Endodermal cell (in vitro differentiated cells): ENCODE results near the gene MYH9. TPM values are rescaled to one million over a fixed set of nuclear protein-coding genes. Genes with fewer than 3 reads are reported as not detected.
"Not testable (repeated sequence)": the region's sequence is repeated elsewhere in the genome, so short reads cannot be mapped to it uniquely, and the experiment has no call there.

ENCODE experiments used
- DNase-seq: peaks from one replicate; pipeline ENCODE4 v3.0.0-alpha.2; 2017
- H3K27ac ChIP-seq: 2 replicates; pipeline ENCODE4 v1.5.1; 2013; ENCODE audit warnings: mild to moderate bottlenecking, low read depth, low read length, moderate library complexity
- H3K27me3 ChIP-seq: 2 replicates; pipeline ENCODE4 v1.6.1; 2013; ENCODE audit warnings: mild to moderate bottlenecking, low read length, moderate library complexity; ENCODE audit not compliant: insufficient read depth, control insufficient read depth, poor library complexity, severe bottlenecking
- H3K36me3 ChIP-seq: 2 replicates; pipeline ENCODE4 v1.7.0; 2013; ENCODE audit warnings: mild to moderate bottlenecking, low read length, moderate library complexity; ENCODE audit not compliant: control insufficient read depth, insufficient read depth
- H3K4me1 ChIP-seq: one replicate; pipeline ENCODE4 v1.7.0; 2013; ENCODE audit warnings: low read length; ENCODE audit not compliant: control insufficient read depth, insufficient read depth
- H3K4me3 ChIP-seq: 2 replicates; pipeline ENCODE4 v1.5.1; 2013; ENCODE audit warnings: mild to moderate bottlenecking, low read length, moderate library complexity
- H3K9ac ChIP-seq: 2 replicates; pipeline ENCODE4 v1.6.1; 2013; ENCODE audit warnings: mild to moderate bottlenecking, low read length, moderate library complexity; ENCODE audit not compliant: poor library complexity, severe bottlenecking; ENCODE audit errors: extremely low read depth
- H3K9me3 ChIP-seq: 2 replicates; pipeline ENCODE4 v1.6.1; 2013; ENCODE audit warnings: mild to moderate bottlenecking, low read length, moderate library complexity; ENCODE audit not compliant: control insufficient read depth
- H3K27ac Mint-ChIP-seq: 2 replicates; pipeline ENCODE4 v1.8.0; 2020; ENCODE audit warnings: mixed read lengths
- H3K27me3 Mint-ChIP-seq: 2 replicates; pipeline ENCODE4 v1.8.0; 2021; ENCODE audit warnings: mild to moderate bottlenecking, mixed read lengths; ENCODE audit not compliant: insufficient read depth
- H3K36me3 Mint-ChIP-seq: 2 replicates; pipeline ENCODE4 v1.8.0; 2020; ENCODE audit warnings: low read depth, mixed read lengths
- H3K4me1 Mint-ChIP-seq: 2 replicates; pipeline ENCODE4 v1.8.0; 2020; ENCODE audit warnings: mixed read lengths
- H3K4me3 Mint-ChIP-seq: 2 replicates; pipeline ENCODE4 v1.8.0; 2020; ENCODE audit warnings: mild to moderate bottlenecking, moderate library complexity, mixed read lengths
- H3K9me3 Mint-ChIP-seq: 2 replicates; pipeline ENCODE4 v1.8.0; 2020; ENCODE audit warnings: mild to moderate bottlenecking, mixed read lengths
- CTCF ChIP-seq: fragments of 200-600 bp; sonication (generic); conservative IDR thresholded peaks from 2 replicates; pipeline ENCODE4 v1.5.0; 2021; ENCODE audit warnings: antibody characterized with exemption, mild to moderate bottlenecking
- WGBS, 2 experiments: methylation state at CpG; one replicate each; pipeline versions ENCODE4 v1.1.5 to v1.1.7; 2013; ENCODE audit warnings: missing lambda C conversion rate in 2 of 2, mixed read lengths in 1 of 2; ENCODE audit not compliant: insufficient coverage in 1 of 2, insufficient read length in 1 of 2; 5-methylcytosine and 5-hydroxymethylcytosine counted together
- total RNA-seq, 2 donors: library from RNA; stranded (reverse); fragmentation: NEBNext Ultra II Directional in 1 of 2; extraction: Animal tissue kit (Norgen Biotek cat#: 25700) in 1 of 2; gene quantifications; 2 replicates in 1 of 2; 3 replicates in 1 of 2; pipeline ENCODE4 v1.2.1, GENCODE V29; 2021

MYH9 gene
- total RNA-seq, 2 donors from 2014 or later: 270 to 288 TPM

GRCh38 chr22:36274531-36274930 lies 113.2 kb downstream of the MYH9 start:
- H3K9ac ChIP-seq: no peak overlapping the region
- no peak for TF ChIP-seq CTCF
- H3K27me3 ChIP-seq: no peaks in the 10 kb centered on the region
- no peak overlapping the region for H3K4me3 ChIP-seq
- H3K9me3 ChIP-seq: no peaks in the 10 kb centered on the region
- H3K27ac Mint-ChIP-seq: no peak overlapping the region
- peaks cover 3% of the 10 kb centered on the region for H3K27me3 Mint-ChIP-seq
- no peaks in the 10 kb centered on the region for H3K9me3 Mint-ChIP-seq
- H3K4me1 ChIP-seq: peaks cover 3% of the 10 kb centered on the region
- DNase-seq: no peak
- H3K4me3 Mint-ChIP-seq: no peak overlapping the region
- peaks cover 4% of the 10 kb centered on the region for H3K4me1 Mint-ChIP-seq
- peaks cover 5% of the 10 kb centered on the region for H3K36me3 ChIP-seq
- peaks cover 6% of the 10 kb centered on the region for H3K36me3 Mint-ChIP-seq
- no peak overlapping the region for H3K27ac ChIP-seq
- 95 to 98% methylated on average over 3 to 5 of the region's 5 CpGs for WGBS, 2 experiments

GRCh38 chr22:36271951-36272350 lies 115.8 kb downstream of the MYH9 start:
- not testable (repeated sequence) for H3K9ac ChIP-seq, H3K27ac ChIP-seq, H3K4me1 Mint-ChIP-seq, H3K27me3 ChIP-seq, H3K27ac Mint-ChIP-seq, DNase-seq, H3K4me3 ChIP-seq, H3K36me3 ChIP-seq, H3K9me3 ChIP-seq, H3K36me3 Mint-ChIP-seq, H3K9me3 Mint-ChIP-seq, H3K4me3 Mint-ChIP-seq, H3K4me1 ChIP-seq, H3K27me3 Mint-ChIP-seq
- 92 to 98% methylated on average over 5 of the region's 5 CpGs for whole genome bisulfite sequencing, 2 experiments

- H3K9me3 ChIP-seq, H3K27ac Mint-ChIP-seq, H3K4me1 ChIP-seq, DNase-seq, H3K36me3 Mint-ChIP-seq, H3K27ac ChIP-seq, H3K27me3 ChIP-seq, H3K9me3 Mint-ChIP-seq, H3K9ac ChIP-seq, H3K4me3 Mint-ChIP-seq, H3K4me3 ChIP-seq, H3K27me3 Mint-ChIP-seq, H3K4me1 Mint-ChIP-seq, H3K36me3 ChIP-seq: not testable (repeated sequence)
- WGBS, 2 experiments: 90 to 96% methylated on average over 6 to 7 of the region's 7 CpGs
Observed at GRCh38 chr22:36271231-36271630, 116.5 kb downstream of the MYH9 start.

GRCh38 chr22:36267896-36268485 lies 119.8 kb downstream of the MYH9 start:
- Mint-ChIP-seq H3K4me1 (peaks cover 3% of the 10 kb centered on the region), H3K9me3 (no peaks in the 10 kb centered on the region), H3K36me3 (no peaks in the 10 kb centered on the region), H3K4me3 (no peak overlapping the region), H3K27me3 (peaks cover 10% of the 10 kb centered on the region), H3K27ac (no peak overlapping the region)
- Histone ChIP-seq H3K4me1 (no peaks in the 10 kb centered on the region), H3K4me3 (no peak overlapping the region), H3K9me3 (no peaks in the 10 kb centered on the region), H3K27me3 (no peaks in the 10 kb centered on the region), H3K9ac (no peak overlapping the region), H3K36me3 (no peaks in the 10 kb centered on the region), H3K27ac (no peak overlapping the region)
- DNase-seq: no peak
- no peak for TF ChIP-seq CTCF
- 93 to 100% methylated on average over 5 to 11 of the region's 11 CpGs for WGBS, 2 experiments
